Adipocyte (in vitro differentiated cells): Measurements from ENCODE around the gene GLT1D1.

ENCODE experiments used
- DNase-seq: peaks from one replicate; pipeline ENCODE4 v3.0.0-alpha.2; 2015; ENCODE audit warnings: low read depth
- H3K27me3 ChIP-seq: replicated peaks from 2 replicates; pipeline ENCODE4 v1.7.0; 2013; ENCODE audit warnings: mild to moderate bottlenecking, low read length, moderate library complexity; ENCODE audit not compliant: control insufficient read depth, insufficient read depth
- H3K36me3 ChIP-seq: 2 replicates; pipeline ENCODE4 v1.7.0; 2013; ENCODE audit warnings: low read length, mild to moderate bottlenecking, moderate library complexity; ENCODE audit not compliant: control insufficient read depth, insufficient read depth, severe bottlenecking
- H3K4me1 ChIP-seq: 2 replicates; pipeline ENCODE4 v1.7.0; 2013; ENCODE audit warnings: mild to moderate bottlenecking, low read length, moderate library complexity; ENCODE audit not compliant: control insufficient read depth, insufficient read depth
- H3K4me3 ChIP-seq: 2 replicates; pipeline ENCODE4 v1.7.0; 2013; ENCODE audit warnings: mild to moderate bottlenecking, low read length, moderate library complexity
- H3K9ac ChIP-seq: 2 replicates; pipeline ENCODE4 v1.7.0; 2013; ENCODE audit warnings: mild to moderate bottlenecking, low read length, moderate library complexity
- H3K9me3 ChIP-seq: 2 replicates; pipeline ENCODE4 v1.7.0; 2013; ENCODE audit warnings: mild to moderate bottlenecking, low read length, moderate library complexity; ENCODE audit not compliant: control insufficient read depth

The GLT1D1 gene

DNA sequence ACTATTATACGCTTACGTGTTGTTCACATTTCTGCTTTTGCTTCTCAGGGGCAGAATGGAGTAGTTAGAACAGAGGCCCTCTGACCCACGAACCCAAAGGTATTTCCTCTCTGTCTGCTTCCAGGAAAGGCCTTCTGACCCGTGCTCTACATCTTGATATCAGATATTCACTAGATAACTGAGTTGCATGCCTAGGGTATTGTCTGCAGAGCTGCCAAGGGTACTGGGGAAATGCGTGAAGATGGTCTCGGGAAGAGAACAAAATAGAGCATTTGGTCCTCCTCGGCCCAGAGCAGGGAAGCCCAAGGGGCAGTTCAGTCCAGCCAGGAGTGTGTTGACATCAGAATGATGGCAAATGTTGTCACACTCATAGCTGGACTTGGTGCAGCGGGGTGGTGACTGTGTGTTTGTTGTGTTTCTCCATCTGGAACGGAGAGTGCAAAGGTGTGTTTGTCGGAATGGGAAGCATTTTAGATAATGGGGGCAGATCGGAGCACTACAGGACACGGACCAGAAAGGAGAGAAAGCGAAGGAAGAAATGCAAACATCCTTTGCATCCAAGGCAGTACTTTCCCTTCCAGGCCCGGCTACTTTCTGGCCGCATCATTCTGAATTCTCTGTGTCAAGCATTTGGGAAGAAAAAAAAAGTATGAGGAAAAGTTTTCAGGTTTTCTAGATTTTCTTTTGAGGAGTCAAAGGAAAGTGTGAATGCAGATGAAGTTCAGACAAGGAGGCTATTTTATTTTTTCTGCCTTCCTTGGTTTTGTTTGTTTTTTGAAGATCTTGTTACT is 8.1 kb downstream of the GLT1D1 start:
- Histone ChIP-seq H3K36me3 (no peaks in the 10 kb centered on the region), H3K4me3 (no peak overlapping the region), H3K9ac (no peak overlapping the region), H3K27me3 (no peaks in the 10 kb centered on the region), H3K9me3 (no peaks in the 10 kb centered on the region), H3K4me1 (no peaks in the 10 kb centered on the region)
- no peak for DNase-seq

- no peaks in the 10 kb centered on the region for H3K4me1 ChIP-seq
- no peaks in the 10 kb centered on the region for H3K27me3 ChIP-seq
- H3K4me3 ChIP-seq = no peak overlapping the region
Measured at GRCh38 chr12:128863957-128864356, 10.7 kb downstream of the GLT1D1 start.

GRCh38 chr12:128864516-128865186 is 11.4 kb downstream of the GLT1D1 start:
- DNase-seq = no peak
- no peak overlapping the region for H3K4me3 ChIP-seq
- H3K27me3 ChIP-seq = no peaks in the 10 kb centered on the region
- no peaks in the 10 kb centered on the region for H3K9me3 ChIP-seq
- H3K4me1 ChIP-seq = no peaks in the 10 kb centered on the region
- H3K36me3 ChIP-seq = no peaks in the 10 kb centered on the region
- H3K9ac ChIP-seq = no peak overlapping the region

More at GRCh38 chr12:128863957-128864356, 10.7 kb downstream of the GLT1D1 start:
- H3K36me3 ChIP-seq = no peaks in the 10 kb centered on the region
- H3K9me3 ChIP-seq = no peaks in the 10 kb centered on the region
- DNase-seq = no peak
- no peak overlapping the region for H3K9ac ChIP-seq

- H3K4me1 ChIP-seq = no peaks in the 10 kb centered on the region
- no peak for DNase-seq
- no peak overlapping the region for H3K4me3 ChIP-seq
Measured at GRCh38 chr12:128867466-128867865, 14.2 kb downstream of the GLT1D1 start.

DNA sequence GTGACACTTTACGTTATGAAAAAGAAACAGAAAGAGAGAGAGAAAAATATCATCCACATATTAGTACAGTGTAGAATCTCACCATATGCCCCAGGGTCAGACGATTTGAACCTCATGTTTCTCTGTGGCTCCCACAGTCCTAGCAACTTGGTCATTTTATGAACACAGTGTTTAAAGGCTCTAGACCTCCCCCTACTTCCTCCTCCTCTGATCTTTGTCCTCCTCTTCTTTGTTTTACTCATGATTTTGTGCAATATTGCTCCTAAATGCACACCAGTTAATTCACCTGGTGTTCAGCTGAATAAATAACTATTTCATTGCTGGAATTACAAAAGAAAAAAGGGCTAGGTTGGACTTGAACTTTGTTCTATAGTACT is 18.2 kb downstream of the GLT1D1 start:
- no peak for DNase-seq
- H3K9ac ChIP-seq = no peak overlapping the region
- no peaks in the 10 kb centered on the region for H3K4me1 ChIP-seq
- no peaks in the 10 kb centered on the region for H3K27me3 ChIP-seq
- no peak overlapping the region for H3K4me3 ChIP-seq
- H3K9me3 ChIP-seq = peaks cover 5% of the 10 kb centered on the region
- no peaks in the 10 kb centered on the region for H3K36me3 ChIP-seq

More at GRCh38 chr12:128867466-128867865, 14.2 kb downstream of the GLT1D1 start:
- Histone ChIP-seq H3K9ac (no peak overlapping the region), H3K36me3 (no peaks in the 10 kb centered on the region), H3K27me3 (no peaks in the 10 kb centered on the region), H3K9me3 (no peaks in the 10 kb centered on the region)

DNA sequence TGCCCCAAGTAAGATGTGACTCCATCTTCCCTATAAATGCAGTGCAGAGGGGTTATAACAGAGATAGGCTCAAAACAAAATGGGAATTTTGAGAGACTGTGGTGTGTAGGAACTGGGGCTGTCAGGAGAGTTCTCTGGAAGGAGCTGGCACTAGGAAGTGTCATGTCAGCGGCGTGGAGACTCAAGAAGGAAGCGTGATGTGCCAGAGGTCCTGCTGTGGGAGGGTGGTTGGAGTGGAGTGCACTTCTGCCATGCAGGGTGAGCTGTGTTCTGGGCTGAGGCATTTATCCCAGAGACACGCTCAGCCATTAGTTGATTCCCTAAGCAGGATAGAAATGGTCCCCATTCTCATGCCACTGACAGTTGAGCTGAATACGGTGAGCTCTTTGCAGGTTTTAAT is 19.0 kb downstream of the GLT1D1 start:
- no peak for DNase-seq
- no peaks in the 10 kb centered on the region for H3K36me3 ChIP-seq
- no peak overlapping the region for H3K4me3 ChIP-seq

GRCh38 chr12:128876559-128876958 is 23.3 kb downstream of the GLT1D1 start:
- Histone ChIP-seq H3K27me3 (no peaks in the 10 kb centered on the region), H3K4me3 (no peak overlapping the region), H3K9ac (no peak overlapping the region), H3K4me1 (no peaks in the 10 kb centered on the region), H3K36me3 (no peaks in the 10 kb centered on the region), H3K9me3 (peaks cover 15% of the 10 kb centered on the region)
- no peak for DNase-seq

More for the DNA sequence above, 19.0 kb downstream of the GLT1D1 start:
- Histone ChIP-seq H3K27me3 (no peaks in the 10 kb centered on the region), H3K9me3 (peaks cover 10% of the 10 kb centered on the region), H3K9ac (no peak overlapping the region), H3K4me1 (no peaks in the 10 kb centered on the region)

DNA sequence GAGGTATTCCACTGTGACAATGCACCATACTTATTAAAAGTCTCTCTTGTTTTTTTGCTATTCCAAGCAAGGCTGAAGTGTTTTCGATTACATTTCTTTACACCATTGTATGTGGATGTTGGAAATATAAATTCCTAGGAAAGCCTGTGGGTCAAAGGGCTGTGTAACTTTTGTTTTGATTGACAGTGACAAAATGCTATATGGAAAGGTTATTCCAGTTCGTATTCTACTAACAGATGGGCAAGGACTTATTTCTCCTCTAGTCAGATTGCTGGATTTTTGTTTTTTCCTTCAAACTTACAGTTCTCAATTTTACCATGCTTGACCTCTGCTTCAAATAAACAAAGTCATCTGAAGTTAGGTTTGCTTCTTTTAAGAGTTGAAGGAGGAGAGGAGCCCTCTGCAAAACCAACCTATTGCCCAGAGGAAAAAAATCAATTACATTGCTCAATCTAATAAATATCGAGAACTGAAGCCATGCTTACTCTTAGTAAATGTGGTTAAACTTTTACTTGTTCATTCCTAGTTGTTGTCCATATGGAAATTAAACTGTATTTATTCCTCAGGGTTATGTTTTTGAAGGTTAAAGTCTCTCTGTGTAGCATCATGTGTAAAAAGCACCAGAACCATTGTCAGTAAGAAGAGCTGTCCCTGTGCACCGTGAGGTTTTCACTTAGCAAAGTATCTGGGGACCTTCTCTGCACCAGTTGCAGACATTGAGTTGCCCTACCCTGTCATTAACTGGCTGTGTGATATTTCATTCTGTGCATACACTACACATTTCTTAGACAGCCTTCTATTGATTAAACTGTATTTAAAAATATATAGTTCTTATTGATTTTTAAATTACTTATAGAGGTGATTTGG is 26.9 kb downstream of the GLT1D1 start:
- Histone ChIP-seq H3K27me3 (no peaks in the 10 kb centered on the region), H3K9me3 (peaks cover 11% of the 10 kb centered on the region), H3K9ac (no peak overlapping the region), H3K36me3 (no peaks in the 10 kb centered on the region), H3K4me3 (no peak overlapping the region), H3K4me1 (no peaks in the 10 kb centered on the region)
- no peak for DNase-seq

DNA sequence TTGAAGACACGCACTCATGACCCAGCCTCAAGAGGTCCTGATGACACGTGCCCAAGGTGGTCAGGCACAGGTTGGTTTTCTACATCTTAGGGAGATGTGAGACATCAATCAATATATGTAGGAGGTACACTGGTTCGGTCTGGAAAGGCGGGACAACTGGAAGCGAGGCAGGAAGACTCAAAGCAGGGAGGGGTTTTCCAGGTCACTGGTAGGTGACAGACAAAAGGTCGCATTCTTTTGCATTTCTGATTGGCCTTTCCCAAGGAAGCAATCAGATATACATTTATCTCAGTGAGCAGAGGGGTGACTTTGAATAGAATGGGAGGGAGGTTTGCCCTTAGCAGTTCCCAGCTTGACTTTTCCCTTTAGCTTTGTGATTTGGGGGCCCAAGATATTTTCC is 38.6 kb downstream of the GLT1D1 start:
- no peaks in the 10 kb centered on the region for H3K4me1 ChIP-seq
- H3K27me3 ChIP-seq = no peaks in the 10 kb centered on the region
- H3K4me3 ChIP-seq = no peak overlapping the region
- H3K9me3 ChIP-seq = no peaks in the 10 kb centered on the region
- no peak for DNase-seq
- no peaks in the 10 kb centered on the region for H3K36me3 ChIP-seq
- H3K9ac ChIP-seq = no peak overlapping the region

DNA sequence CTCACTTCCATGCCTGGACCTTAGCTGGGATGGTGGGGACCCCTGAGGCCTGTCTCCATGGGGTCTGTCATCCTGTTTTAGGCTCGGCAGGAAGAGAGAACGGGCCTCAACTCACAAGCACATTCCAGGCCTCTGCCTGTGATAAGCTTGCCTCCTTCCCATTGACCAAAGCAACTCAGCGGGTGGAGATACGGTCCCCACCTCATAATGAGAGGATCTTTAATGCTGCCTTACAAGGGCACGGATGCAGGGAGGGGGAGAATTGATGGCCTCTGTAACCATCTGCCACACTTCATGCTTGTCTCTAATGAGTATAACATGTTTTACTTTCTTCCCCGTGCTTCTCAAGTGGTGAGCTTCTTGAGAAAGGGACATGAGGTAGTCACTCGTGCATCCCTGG is 50.0 kb downstream of the GLT1D1 start:
- Histone ChIP-seq H3K9me3 (no peaks in the 10 kb centered on the region), H3K4me3 (no peak overlapping the region), H3K9ac (no peak overlapping the region), H3K27me3 (no peaks in the 10 kb centered on the region), H3K36me3 (no peaks in the 10 kb centered on the region), H3K4me1 (no peaks in the 10 kb centered on the region)
- no peak for DNase-seq

DNA sequence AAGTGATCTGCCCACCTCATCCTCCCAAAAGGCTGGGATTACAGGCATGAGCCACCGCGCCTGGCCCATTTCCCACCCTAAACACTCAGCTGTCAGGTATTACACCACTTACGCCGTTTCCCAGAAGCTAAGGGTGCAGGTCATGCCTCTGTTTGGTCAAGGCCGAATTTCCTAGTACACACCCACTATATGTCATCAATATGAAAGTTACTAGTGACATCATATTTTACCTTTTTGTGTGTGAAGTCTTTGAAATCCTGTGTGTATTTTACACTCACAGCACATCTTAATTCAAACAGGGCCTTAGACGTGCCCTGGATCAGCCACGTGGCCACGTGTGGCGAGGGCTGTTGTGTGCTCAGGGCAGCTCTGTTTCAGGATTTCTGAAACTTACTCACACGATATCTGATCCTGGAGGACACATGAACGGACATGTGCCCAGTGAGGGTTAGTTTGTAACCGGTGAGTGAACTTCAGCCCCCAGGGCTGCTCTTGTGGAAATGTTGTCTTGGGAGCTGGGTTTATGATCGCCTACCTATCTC is 51.8 kb downstream of the GLT1D1 start:
- Histone ChIP-seq H3K9me3 (no peaks in the 10 kb centered on the region), H3K36me3 (no peaks in the 10 kb centered on the region), H3K9ac (no peak overlapping the region), H3K27me3 (no peaks in the 10 kb centered on the region), H3K4me1 (no peaks in the 10 kb centered on the region), H3K4me3 (no peak overlapping the region)
- no peak for DNase-seq
